NCI-H1436 treated with DMSO at 0.1 percent for 48 hours (cell line): Measurements from ENCODE around the gene TPP1.

Source experiments
- DNase-seq: peaks from one replicate; lab custom pipeline; 2025; lab: John Stamatoyannopoulos, UW

TPP1 gene

DNA sequence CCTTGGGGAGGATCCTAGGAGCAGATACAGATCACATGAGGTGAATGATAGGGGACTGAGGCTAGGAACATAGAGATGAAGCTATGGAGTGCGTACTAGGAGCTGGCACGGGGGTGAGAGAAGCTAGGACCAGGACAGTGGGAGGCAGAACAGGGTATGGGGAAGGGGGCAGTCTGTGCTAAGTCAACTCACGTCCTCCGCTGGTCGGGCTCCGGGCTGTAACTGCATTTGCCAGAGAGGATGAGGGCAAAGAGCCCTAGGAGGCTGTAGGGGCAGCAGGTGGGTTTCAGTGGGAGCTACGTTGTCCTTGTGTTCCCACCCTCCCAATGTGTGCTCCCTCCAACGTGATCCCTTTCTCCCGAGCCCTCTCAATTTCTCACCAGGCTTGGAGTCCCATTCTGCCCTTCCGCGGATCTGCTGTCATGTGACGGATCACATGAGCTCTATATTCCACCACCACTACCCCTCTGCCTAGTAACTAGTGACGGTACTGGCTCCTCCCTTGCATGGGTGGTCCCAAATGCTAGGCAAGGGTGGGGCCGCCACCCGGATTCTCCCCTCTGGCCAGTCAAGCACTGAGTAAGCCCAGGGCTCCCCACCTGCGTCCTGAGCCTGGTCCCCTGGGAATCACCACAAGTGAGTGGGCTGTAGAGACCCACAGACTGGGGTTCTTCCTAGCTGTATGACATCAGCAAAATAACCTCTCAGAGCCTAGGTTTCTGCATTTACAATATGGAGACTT, at the start of gene TPP1:
Gene TPP1, minus strand, starts transcription at position 419 of the 742 bp plus-strand sequence. Its CDS starts 22 bp downstream, at position 397.
- peak; percentile 63 for DNase-seq

DNA sequence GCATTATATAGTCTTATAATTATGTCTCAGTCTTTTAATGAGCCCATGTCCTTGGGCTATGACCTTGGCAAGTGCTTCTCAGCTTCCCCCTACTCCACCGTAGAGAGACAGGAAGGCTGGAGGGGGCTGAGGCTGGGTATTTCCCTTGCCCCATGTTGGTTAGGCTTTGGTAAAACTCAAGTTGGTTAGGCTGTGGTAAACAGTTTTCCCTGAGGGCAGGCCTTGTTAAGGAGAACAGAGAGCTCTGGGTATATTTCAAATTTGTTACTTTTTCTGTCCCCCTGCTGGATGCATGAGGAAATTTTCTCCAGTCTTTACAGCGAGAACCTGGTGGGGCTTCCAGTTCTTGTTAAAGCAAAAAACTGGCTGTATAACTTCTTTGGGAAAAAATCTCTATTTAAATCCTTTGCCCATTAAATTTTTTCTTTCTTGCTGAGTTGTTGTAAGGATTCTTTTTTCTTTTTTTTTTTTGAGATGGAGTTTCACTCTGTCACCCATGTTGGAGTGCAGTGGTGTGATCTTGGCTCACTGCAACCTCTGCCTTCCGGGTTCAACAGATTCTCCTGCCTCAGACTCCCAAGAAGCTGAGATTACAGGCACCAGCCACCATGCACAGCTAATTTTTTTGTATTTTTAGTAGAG, 48.6 kb upstream of the TPP1 start:
- DNase-seq, result no peak

DNA sequence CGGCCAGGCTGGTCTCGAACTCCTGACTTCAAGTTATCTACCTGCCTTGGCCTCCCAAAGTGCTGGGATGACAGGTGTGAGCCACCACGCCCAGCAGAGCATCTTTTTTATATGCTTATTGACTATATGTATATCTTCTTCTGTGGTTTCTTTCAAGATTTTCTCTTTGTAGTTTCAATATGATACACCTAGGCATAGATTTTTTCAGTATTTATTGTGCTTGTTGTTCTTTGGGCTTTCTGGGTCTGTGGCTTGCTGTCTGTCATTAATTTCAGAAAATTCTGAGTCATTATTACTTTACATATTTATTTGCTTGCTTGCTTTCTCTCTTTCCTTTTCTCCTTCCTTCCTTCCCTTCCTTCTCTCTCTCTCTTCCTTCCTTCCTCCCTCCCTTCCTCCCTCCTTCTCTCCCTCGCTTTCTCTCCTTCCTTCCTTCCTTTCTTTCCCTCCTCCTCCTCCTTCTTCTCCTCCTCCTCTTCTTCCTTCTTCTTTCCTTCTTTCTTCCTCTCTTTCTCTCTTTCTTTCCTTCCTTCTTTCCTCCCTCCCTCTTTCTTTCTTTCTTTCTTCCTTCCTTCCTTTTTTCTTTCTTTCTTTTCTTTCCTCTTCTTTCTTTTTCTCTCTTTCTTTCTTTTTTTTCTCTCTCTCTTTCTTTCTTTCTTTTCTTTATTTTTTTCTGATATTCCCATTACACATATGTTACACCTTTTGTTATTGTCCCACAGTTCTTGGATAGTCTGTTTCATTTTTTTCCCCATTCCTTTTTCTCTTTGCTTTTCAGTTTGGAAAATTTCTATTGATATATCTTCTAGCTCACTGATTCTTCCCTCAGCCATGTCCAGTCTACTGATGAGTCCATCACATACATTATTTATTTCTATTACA, 47.3 kb upstream of the TPP1 start:
- DNase-seq, result no peak

GRCh38 chr11:6664551-6664950, 45.3 kb upstream of the TPP1 start:
- no peak for DNase-seq

DNA sequence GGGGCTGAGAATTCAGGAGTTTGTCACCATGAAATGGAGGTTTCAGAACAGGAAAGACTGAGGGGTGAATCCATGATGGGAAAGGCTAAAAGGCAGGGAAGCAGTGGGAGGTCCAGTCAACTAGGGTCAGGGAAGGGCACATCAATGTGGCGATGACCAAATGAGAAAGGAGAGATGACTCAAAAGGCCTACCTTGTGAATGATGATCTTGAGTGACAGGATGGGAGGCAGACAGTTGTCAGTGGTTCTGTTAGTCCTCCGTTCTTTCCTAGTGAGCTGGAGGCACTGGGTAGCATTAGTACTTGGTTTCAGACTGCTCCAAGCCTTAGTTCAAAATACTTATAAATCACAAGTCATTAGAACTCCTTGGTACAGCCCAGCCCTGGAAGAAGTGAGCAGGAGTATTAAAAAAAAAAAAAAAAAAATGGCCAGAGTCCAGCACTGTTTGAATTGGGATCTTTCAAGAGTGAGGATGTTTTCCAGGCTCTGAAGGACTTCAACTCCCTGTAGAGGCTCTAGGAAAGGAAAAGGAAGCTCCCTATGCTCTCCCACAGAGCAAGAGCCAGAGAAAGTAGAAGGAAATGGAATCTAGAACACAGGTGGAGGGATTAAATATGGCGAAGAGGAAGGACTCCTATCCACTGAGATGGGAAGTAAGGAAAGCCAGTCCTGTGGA, 44.7 kb upstream of the TPP1 start:
- no peak for DNase-seq

- DNase-seq, result no peak
Observed at GRCh38 chr11:6660712-6661111, 41.5 kb upstream of the TPP1 start.

DNA sequence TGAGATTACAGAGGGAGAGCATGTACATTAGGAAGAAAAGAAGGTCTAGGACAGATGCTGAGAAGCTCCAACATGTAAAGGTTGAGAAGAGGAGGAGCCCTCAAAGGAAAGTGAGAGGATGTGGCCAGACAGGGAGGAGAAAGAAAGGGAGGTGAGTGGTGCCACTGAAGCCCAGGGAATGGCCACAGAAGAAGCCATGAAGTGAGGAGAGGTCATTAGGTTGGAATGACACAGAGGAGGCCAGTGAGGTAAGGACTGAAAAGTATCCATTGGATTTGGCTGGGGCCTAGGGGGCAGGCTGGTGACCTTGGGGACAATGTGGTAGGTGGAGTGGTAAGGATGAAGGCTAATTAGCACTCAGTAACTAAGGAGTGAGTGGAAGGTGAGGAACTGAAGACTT, 39.4 kb upstream of the TPP1 start:
- no peak for DNase-seq

GRCh38 chr11:6657346-6657745, 38.1 kb upstream of the TPP1 start:
- no peak for DNase-seq

DNA sequence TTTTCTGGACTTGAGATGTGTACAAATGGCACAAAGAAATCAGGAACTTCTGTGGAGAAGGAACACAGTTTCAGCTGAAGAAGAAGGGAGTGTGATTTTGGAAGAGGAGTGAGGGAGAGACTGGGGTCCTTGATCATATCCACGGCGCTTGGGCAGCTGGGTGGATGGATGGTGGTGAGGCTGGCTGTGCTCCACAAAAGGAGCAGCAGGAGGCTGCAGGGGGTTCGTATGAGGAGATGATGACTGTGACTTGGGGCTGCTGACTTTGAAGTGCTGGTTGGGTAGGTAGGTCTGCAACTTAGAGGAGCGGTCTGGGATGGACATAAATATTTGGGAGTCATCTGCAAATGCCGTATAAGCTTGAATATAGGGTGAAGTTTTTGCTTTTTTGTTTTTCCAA, 37.7 kb upstream of the TPP1 start:
- DNase-seq, result no peak

- DNase-seq, result no peak
Observed at GRCh38 chr11:6656584-6656915, 37.3 kb upstream of the TPP1 start.

DNA sequence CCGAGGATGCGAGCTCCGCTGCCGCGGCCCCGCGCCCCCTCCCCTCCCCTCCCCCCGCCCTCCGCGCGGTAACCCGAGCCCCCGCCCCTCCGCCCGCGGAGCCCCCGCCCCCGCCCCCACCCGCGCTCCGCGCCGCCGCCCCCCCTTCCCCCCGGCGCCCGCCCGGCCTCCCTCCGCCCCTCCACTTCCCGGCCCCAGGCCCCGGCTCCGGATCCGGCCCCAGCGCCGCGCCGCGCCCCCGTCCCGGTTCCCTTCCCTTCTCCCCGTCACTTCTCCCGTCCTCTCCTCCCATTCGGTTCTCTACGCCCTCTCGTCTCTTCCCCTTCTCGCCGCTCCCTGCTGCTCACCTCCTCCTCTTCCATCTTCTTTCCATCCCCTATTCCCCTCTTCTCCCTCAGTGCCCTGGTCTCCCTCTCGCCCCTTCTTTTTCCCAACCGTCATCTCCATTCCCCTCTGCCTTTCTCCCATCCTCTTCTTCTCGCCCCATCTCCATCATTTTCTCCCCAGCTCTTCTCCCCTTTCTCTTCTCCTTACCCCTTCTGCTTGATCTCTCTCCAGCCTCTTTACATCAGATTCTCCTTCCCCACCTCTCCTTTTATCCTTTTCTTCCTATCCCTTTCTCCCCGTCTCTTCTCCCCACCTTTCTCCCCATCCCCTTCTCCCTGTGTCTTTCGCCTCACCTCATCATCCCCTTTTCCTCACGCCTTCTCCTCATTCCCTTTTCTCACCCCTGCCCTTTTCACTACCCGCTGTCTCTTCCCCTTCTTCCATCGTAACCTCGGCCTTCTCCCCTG, 36.8 kb upstream of the TPP1 start, which contains the start of gene DCHS1:
Gene DCHS1, minus strand, starts transcription at position 20 of the 794 bp plus-strand sequence. CDS start 14,196 bp downstream, outside the sequence.
- no peak for DNase-seq

GRCh38 chr11:6655020-6655789, 36.0 kb upstream of the TPP1 start:
- DNase-seq, result no peak

DNA sequence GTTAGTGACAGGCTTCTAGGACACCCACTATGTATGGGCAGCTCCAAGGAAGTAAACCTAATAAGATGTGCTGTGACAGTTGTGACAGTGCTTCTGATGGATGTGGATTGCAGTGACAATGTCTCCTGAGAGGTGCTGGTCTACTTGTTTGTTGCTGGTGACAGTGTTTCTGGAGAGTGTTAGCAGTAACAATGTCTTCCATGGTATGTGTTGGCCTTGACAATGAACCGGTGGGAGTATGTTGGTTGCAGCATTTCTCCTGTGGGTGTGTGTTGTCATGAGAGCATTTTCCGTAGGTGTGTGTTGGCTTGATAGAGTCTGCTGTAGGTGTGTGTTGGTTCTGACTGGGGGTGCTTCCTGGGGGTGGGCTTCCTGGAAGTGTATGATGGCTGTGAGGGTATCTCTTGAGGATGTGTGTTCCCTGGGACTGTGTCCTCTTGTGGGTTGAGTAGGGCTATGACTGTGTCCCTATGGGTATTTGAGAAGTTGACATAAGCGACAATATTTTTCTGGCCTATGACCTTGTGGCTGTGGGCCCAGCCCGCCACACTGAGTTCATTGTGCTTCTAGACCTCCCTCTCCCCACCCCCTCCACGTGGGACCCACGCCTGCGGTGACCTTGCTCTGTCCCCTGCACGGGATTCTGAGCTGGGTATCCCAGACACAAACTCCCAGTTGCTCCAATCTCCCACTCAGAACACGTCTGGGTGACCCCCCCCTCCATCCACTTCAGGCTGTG, 35.2 kb upstream of the TPP1 start:
- no peak for DNase-seq

GRCh38 chr11:6653656-6654055, 34.4 kb upstream of the TPP1 start:
- no peak for DNase-seq

DNA sequence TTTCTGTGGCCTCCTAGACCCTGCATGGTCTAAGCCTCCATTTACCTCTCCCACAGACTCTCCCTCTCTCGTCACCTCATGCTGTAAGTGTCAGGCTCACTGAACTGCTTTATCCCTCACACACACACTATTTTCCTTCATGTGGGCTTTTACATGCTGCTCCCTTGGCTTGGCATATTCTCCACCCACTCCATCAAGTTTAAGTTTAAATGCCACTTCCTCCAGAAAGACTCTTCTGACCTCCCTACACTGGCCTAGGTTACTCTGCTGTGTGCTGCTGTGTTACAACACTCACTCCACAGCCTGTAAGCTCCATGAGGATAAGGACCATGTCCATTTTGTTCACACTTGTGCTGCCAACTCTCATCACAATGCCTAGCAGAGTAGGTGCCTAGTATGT, 33.9 kb upstream of the TPP1 start:
- no peak for DNase-seq

DNA sequence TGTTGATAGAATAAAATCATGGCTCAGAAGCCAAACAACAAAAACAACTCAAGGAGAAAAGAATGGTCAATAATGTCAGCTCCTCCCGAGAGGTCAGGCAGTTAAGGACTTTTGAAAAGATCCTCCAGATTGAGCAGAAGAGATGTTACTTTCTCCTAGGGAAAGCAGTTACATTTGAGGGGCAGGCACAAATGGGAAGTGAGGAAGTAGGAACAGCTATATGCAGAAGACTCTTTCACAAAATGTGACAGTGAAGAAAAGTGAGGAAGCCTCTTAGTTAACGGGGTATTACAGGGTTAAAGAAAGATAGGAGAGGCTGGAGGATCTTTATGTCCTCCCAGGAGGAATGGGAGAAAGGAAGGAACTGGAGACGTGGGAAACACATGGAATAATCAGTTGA, 33.0 kb upstream of the TPP1 start:
- no peak for DNase-seq

DNA sequence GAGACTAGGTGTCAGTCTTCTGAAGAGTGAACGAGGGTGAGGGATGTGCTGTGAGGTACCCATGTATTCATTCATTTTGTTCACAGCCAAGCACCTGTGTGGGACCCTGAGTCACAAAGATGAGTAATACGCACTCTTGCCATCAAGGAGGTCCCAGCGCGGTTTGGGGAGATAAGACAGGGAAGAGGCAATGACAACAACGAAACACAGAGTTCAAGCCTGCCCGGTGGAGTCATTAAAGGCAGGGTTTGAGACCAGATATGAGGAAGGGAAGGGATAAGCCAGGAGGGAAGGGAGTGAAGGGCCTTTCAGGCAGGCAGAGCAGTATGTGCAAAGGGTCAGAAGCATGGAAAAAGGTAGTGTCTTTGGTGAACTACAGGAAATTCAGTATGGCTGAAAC, 31.8 kb upstream of the TPP1 start:
- no peak for DNase-seq

DNA sequence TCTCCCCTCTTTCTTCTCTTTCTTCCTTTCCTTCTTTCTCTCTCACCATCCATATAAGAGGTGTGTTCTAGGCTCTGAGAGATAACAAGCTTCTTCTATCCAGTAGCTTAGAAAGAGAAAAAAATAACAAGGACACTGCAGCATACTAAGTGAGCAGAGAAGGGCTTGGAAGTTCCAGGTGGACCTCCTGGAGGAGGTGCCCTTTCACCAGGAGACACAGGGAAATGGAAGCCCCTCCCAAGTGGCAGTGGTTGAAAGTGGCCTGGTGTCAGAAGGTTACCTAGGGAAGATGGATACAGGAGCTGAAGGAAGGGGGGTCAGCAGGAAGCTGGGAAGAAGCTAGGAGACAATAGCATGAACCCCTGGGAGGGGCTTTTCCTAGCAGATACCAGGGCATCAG, 30.9 kb upstream of the TPP1 start:
- DNase-seq, result no peak

DNA sequence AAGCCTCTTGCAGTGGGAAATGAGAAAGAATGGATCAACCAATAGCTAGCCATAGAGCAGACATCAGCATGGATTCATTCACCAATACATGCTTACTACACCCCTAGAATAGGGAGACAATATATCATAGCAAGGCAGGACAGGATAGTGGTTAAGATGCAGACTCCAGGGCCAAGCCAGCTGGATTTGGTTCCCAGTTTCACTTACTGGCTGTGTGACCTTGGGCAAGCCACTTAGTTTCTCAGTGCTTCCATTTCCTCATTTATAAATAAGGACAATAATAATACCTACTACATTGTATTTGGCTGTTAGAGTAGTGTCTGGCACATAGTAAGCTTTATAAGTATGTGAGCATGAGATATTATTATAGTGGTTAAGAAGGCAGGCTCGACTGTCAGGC, 29.3 kb upstream of the TPP1 start:
- no peak for DNase-seq

DNA sequence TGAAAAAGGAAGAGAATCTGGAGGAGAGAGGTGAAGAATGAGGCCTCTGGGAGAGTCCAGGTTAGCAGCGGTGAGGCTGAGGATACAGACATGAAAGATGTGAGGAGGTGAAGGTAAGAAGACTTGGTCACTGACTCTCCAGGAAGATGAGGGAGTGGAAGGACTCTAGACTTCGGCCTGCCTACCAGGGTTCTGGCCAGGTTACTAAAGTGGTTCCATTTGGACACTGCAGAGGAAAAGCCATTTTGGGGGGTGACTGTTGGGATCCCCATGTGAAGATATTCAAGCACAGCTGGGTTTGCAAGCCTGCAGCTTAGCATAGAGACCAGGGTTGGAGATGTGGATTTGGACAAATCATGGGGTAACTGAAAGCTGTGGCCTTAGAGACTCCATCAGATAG, 28.6 kb upstream of the TPP1 start:
- DNase-seq, result no peak
